ENCODE results near the gene LMO1.

The LMO1 gene

DNA sequence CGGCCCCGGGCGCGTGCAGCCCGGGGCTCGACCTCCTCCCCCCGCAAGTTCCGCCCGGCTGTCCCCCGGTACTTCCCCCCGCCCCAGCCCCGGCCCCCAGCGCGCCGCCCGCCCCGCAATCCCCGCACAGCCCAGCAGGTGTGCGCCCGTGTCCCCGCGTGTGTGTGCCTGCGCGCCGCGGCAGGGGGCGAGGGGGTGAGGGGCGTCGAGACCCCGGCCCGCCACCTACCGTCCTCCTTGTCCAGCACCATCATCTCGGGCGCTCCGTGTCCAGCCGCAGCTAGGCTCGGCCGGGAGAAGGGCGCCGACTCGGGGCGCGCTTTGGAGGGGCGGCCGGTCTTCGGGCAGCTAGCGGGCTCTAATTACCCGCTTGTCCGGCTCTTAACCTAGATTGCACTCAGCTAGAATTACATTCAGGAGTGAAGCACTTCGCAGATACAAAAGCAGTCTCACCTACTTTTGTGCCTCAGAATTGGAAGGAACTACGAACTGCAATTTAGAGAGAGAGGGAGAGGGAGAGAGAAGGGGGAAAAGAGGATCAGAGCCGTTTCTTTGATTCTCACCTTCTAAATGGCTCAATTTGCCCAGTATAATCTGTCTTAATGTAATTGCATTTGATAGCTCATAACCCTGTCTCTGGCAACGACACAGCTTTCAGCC, 439 bp downstream of the LMO1 start:
- DNase-seq: no peak

DNA sequence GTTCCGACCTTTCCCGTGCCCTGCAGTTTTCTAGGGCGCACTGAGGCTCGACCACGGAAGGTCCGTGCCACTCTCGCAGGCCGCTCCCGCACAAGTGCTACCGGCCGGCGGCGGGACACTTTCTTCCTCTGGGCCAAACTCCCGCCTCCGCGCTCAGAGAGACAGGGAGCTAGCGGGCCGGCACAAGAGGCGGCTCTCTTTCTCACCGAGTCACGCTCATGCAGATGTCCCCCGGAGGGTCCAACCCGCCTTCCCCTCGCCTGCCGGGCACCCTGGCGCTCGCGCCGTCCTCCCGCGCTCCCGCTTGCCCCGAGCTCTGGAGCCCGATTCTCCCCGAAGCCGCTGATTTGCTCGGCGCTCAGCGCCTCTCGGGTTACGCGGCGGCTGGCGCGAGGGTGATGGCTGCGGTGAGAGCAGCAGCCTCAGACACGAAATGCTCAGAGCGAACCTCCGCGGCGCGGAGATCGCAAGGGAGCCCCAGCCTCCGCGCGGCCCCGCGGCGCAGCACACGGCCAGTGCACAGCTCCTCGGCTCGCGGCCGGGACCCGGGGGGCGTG, 1.0 kb downstream of the LMO1 start:
- no peak for DNase-seq

DNA sequence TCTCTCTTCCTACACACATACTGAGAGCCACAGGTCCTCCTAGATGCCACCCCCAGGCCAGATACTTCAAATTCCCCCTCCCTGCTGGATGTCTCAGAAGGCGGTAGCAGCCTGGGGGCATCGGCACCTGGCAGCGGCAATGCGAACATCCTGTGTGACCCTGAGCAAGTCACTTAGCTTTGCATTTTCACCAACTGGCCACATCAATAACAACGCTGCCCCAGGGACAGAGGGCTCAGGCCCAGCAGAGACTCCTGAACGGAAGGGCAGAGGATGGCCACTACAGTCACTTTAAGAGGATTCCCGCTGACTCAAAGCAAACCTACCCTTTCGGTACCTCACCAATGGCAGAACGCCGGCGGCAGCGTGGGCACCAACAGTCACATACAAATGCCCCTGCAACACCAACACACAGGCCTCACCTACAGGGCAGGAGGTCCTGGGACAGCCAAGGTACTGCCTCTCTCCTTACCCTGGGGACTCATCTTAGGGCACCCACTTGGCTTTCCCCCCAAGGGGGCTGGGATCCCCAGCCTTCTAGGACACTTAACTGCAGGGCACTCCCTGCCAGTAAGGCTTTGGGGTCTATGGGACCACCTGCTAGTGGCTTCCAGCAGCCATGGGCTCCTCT, 1.6 kb downstream of the LMO1 start:
- no peak for DNase-seq

DNA sequence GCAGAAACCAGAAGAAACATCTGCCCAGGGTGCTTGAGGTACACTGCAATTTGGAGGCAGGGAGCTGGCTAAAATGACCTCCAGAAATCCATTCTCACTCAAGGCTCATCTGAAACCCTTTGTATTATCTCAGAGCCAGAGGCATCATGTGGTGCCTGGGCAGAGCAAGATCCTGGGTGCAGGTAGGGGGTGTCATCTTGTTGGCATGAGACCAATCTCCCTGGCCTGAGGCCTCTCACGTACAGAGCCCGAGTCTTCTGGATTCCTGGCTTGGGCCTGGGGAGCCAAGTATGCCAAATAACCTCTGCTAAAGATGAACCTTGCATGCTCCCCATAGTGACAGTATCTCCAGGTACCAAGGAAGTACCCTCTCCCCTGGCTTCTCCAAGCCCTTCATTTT, 2.4 kb downstream of the LMO1 start:
- DNase-seq: no peak

DNA sequence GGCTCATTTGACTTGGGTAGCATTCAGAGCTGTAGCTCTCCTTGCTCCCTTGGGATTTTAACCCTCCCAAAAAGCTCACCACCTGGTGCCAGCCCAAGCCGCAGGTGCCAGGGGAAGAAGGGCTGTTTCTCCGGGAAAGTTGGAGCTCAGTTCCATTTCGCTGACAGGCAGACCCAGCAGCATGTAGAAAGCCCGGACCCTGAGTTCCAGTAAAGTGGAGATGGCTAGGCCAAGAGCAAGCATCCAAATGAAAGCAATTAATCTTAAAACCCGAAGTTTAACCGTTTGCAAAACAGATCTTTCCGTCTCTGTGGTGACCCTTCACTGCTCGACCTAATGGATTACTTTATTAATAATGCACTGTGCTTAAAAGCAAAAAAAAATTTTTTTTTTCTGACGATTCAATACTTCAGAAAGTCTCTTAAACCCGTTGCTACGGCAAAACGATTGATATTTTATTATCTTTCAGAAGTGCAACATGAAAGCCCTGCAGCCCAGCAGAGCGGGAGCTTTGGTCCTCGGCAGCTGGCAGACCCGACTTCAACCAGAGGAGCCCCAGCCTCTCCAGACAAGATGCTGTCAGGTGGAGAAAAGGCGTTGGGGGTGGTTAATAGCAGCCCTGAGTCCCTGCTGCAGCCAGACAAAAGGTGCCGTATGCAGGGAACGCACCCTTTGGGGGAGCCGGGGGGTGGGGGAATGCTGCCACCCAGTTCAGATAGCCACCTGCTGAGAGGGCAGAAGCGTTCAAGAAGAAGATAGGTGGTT, 3.3 kb downstream of the LMO1 start:
- DNase-seq: no peak

DNA sequence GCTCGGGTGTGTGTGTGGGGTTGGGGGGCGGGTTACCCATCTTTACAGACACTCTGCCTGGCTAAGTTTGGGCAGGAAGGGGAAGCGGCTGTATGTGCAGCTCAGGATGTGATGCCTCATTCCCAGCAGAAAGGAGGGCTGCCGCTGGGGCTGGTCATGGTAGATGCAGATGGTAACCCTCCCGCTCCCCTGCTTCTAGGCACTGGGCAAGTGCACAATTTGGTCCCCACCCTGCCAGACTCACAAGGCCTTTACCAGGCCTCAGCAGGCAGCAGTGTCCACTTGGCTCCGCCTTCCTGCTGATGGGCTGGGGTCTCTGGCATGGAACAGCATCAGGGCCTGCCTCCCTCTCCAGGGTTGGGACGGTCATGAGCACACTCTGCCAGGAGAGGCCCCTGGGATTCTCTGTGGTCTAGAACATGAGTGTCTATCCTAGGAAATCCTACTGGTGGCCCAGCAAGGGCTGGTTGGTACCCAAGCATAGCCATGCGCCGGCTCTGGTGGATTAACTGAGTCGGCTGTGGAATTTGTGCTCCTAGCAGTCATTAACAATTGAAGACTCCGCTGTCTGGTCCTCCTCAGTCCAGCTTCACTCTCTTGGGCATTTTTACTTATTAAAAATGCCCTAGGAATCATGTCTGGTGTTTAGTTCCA, 4.2 kb downstream of the LMO1 start:
- DNase-seq: no peak

DNA sequence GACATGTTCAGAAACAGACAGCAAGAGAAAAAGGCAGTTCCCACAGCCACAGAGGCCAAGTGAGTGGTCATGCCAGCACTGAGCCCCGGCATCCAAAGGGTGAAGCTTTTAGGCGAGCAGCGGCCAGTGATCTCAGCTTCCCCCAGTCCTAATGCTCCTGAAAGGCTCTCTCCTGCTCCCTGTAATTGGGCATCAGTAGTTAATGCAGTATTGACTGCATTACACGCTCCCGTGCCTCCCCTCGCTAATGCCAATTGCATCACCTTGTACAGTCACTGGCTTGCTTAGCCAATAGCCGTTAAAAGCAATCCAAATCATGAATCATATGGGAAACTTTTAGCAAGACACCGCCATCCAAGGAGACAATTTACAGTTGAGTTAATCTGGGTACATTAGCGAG, 4.9 kb downstream of the LMO1 start:
- DNase-seq: no peak

DNA sequence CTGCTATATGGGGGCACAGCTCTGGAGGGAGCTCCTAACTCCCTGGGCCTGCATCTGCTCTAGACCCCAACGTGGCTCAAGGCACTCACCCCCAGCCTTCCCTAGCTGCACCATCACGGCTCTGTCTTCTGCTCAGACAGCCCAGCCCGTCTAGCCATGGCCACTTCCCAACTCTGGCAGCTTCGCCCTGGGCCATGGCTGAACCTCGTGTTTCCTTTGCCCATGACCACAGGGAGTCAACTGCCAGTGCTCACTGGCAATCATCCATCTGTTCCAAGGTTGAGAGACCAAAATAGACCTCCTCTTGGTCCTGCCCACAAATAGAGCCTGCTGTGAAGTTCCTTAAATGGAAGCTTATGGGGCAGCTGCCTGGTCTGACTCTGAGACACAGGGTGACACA, 5.4 kb downstream of the LMO1 start:
- DNase-seq: no peak

DNA sequence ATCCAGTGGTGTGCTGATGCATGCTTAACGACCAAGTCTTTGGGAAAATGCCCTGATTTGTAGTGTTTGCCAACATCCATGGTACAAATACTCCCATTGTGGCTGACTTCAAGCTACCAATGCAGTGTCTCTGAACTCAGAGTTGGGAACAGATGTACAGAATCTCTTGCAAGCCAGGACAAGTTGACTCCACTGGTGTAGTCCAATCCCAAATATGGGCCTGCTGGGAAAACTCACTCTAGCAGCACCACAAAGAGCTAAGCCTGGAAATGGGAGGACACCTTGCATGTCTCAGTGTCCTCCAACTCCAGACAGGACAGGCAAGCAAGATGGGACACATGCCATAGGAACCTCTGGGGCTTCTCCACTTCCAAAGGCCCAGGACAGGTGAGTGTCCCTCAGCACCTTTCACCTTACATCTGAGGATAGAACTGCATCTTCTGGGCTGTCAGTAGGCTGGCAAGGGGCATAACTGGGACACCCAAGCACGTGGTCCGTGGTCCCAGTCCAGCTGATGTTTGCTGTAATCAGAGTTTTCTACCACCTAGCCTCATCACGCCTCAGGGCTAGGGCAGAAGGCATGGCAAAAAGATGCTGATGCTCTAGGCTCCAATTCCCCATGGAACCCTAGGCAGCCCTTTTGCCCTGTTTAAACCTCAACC, 6.5 kb downstream of the LMO1 start:
- no peak for DNase-seq

DNA sequence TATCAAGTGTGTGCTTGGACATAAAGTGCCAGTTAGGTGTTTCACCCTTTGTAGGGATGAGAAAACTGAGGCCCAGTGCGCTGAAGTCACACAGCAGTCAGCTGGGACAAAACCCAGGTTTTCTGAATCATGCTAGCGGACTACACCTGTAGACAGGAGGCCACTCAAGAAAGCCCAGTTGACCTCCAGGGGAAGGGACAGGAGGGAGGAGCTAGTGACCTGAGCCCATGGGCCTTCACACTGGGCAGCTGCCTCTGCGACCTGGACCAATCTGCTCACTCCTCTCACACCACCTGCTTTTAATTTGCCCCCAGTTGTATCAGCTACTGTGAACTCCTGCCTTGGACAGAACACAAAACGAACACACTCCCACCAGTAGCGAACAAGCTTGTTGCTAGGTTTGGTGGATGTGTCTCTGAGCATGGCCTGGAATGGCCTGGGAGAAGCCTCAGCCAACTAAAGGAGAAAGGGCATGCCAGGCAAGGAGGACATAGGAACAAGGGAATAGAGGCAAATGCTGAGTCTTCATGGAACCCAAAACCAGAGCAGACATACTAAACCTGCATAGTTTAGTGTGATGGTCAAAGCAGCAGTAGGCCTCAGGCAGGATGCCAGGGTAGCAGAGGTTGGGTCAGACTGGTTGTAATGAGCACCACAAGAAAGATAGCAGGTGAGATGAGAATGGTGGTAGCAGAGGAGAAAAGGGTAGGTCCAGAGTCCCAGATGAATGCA, 7.2 kb downstream of the LMO1 start:
- DNase-seq: no peak

DNA sequence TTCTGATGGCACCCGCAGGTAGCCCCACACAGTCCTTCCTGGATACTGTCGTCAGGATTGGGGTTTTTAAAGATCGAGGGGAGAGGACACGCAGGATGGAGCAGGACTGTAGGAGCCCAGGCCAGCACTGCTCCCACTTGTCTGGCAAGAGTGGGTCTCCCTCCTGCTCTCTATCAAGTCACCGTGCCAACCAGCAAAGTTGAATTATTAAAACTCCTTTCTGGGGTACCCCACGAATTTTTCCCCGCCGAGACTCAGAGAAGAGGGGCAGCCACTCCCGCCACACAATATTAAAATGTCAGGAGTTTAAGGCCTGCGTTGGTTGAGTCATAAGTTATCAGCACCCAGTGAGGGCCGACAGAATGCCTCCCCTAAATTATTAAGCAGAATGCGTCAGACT, 10.1 kb downstream of the LMO1 start:
- no peak for DNase-seq

DNA sequence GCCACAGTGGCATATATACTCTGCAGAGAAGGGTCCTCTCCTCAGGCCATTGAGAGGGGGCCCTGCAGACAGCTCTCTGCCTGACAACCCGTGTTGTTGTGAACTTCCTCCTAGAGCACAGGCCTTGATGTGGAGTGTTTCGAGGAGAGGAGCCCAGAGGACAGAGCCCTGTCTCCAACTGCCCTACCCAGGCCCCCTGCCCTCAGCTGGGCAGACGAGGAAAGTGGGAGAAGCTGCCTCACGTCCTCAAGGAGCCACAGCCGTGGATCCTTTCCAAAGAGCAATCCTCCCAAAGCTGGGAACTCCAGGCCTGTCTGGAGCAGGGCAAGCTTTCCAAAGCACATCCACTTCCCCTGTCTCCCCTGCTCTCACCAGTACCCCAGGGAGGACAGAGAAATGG, 10.7 kb downstream of the LMO1 start:
- no peak for DNase-seq

DNA sequence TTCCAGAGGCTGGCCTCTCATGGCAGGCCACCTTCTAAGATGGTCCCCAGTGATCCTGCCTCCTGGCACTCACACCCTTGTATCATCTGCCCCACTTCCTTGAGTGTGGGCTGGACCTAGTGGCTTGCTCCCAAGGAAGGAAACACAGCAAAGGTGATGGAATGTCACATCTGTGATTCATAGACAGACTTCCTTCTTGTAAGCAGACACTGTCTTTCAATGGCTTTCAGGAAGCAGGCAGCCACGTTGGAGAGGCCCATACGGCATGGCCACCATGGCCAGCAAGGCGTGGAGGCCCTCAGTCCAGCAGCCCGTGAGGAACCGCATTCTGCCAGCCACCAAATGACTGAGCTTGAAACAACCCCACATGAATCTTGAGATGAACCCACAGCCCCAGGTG, 11.3 kb downstream of the LMO1 start:
- no peak for DNase-seq

DNA sequence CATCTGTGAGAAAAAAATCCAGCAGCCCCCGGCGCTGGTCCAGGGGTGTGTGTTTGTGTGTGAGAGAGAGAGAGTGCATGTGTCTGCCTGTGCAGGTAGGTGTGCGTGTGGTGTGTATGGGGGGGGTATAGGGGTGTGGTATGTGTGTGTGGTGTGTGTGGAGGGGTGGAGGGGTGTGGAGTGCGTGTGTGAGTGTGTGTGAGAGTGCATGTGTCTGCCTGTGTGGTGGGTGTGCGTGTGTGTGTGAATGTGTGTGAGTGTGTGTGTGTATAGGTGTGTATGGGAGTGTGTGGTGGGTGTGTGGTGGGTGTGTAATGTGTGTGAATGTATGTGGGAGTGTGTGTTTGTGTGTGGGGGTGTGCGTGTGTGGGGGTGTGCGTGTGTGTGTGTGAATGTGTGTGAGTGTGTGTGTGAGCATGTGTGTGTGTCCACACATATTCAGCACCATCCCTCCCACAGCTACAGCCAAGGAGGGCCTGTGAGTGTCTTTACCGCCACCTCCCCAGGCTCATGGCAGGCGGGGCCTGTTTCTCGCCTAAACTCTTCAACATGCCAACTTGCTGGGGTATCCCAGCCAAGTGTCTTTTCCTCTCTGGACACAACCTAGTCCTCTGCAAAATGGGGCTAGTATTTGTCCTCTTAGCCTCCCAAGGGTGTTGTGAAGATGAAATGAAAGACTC, 11.9 kb downstream of the LMO1 start:
- no peak for DNase-seq

DNA sequence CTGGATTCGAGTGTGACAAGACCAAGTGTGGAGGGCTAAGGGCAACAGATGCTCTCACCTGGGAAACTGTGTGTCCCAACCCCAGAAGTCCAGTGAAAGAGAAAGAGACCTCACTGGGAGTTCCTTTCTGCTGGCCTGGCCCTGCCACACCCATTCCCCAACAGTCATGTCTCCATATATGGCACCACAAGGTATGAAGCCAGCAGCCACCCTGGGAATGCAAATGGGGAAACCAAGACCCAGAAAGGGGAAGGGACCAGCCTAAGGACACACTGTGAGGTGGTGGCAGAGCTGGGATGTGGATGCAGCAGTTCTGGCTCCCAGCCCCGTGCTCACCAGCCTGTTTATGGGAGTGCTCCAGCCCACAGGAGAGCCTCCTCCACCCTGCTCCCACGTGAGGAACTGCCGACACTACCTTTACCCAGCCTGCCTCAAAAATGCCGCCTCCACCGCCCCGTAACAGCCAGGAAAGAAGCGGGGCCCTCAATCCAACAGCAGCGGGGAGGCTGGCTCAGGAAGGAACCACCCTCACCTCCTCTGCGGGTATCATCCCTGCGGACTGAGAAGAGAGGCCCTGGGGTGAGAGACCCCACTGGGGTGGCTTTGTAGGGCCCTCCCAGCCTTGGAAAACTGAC, 12.6 kb downstream of the LMO1 start:
- DNase-seq: no peak

DNA sequence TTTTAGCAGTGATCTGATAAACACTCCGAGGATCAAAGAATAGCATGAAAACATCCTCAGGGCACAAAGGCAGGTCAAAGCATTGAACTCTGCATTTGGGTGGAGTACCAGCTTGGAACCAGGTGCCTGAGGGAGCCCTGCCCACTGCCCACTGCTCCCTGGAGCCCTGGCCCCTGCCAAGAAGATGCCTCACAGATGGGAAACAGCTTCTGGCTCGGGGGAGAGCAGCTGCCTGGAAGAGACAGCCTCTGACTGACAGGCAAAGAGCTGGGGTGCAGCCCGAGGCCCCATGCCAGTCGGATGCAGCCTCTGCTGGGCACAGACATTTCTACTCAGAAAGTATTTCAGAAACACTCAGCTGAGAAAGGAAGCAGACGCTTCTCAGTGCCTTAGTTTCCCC, 13.2 kb downstream of the LMO1 start:
- no peak for DNase-seq

DNA sequence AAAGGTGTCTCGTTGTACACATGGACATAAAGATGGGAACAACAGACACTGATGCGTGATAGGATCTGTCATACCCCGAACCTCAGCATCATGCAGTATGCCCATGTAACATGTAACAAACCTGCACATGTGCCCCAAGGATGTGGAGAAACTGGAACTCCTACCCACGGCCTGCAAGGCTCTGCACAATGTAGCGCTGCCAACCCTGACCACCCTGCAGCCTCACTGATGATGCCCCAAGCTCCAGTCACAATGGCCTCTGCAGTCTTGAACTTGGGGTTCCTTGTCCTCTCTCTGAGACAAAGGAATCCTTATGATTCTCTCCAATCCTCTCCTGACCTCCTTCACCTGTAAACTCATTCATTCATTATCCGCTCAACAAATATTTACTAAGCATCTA, 14.2 kb downstream of the LMO1 start:
- no peak for DNase-seq

DNA sequence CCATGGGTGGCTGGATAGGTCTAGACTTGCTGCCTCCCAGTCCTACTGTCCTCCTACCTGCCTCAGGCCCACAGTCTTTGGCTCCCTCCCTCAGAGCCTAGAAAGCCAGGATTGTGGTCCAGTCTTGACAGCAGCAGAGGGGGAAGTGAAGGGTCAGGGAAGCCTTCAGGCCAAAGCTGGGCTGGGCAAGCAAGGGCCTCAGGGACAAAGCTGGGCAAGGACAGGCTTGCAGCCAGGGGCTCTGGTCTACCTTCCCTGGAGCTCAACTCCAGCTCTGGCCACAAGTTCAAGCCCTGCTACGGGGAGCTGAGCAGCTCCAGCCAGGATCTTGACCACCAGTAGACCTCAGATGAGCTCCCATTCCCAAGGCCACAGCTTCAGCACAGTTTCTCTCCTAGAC, 14.9 kb downstream of the LMO1 start:
- DNase-seq: no peak

DNA sequence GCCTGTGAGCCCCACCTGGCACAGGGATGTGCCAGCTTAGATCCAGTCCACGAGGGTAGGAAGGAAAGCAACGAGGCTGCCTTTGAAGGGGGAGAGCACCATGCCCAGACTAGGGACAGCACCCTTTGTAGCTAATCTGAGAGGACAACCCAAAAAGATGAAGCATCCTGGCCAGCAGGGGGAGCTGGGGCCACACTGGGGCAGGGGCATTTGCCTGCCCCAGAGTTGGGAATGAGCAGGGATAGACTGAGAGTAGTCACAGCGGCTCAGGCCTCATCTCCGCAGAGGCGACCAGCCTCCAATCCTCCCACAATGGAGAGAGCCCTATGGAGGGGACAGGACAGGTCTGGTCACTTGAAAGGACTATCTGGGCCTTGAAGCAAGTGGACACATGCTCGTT, 16.4 kb downstream of the LMO1 start:
- no peak for DNase-seq

DNA sequence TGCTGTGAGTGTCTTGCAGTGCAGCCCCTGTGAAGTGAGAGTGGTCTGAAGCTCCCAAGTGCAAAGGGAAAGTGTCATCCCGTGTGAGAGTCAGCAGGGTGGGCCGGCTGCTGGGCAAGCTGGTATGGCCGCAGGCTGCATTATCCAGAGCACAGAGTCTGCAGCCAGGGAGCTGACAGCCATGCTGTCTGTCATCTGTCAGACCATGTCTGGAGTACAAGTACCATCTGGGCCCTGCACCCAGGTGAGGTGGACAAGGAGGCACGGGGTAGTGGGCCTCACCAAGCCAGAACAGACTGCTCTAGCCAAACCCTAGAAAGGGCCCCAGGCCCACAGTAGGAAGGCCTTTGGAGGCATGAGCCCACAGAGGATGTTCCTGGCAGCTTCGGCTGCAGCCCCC, 20.2 kb downstream of the LMO1 start:
- no peak for DNase-seq

Measured in T-helper 1 cell (primary cell).